DND-41 (cell line): Measurements from ENCODE around the gene PSAP.
A peak's percentile ranks its signal among the peaks of the same experiment; 100 is the strongest.

ENCODE experiments used
- ATAC-seq: fragments of 200-7000 bp; cut with Tn5 transposase; 3 replicates; pipeline ENCODE4 v1.9.1; 2021; ENCODE audit warnings: low read depth; ENCODE audit not compliant: insufficient read depth
- DNase-seq: peaks from one replicate; pipeline ENCODE4 v3.0.0-alpha.2; 2020
- H2AFZ ChIP-seq: 2 replicates; pipeline ENCODE4 v1.6.0; 2012; ENCODE audit warnings: low read depth, low read length
- H3K27ac ChIP-seq: 2 replicates; pipeline ENCODE4 v1.5.1; 2012; ENCODE audit warnings: low read length, inconsistent platforms
- H3K27me3 ChIP-seq: fragments of 200-600 bp; sonication (generic); 2 replicates; pipeline ENCODE4 v1.6.0; 2012; ENCODE audit warnings: low read length, mild to moderate bottlenecking, inconsistent platforms; ENCODE audit not compliant: insufficient read depth, poor library complexity
- H3K36me3 ChIP-seq: 2 replicates; pipeline ENCODE4 v1.5.1; 2012; ENCODE audit warnings: low read length, inconsistent platforms; ENCODE audit not compliant: insufficient read depth
- H3K4me1 ChIP-seq: 2 replicates; pipeline ENCODE4 v1.5.1; 2012; ENCODE audit warnings: mild to moderate bottlenecking, low read length; ENCODE audit not compliant: insufficient read depth
- H3K4me2 ChIP-seq: 2 replicates; pipeline ENCODE4 v1.6.0; 2012; ENCODE audit warnings: mild to moderate bottlenecking, moderate library complexity, low read length, inconsistent platforms; ENCODE audit not compliant: insufficient read depth
- H3K4me3 ChIP-seq, 2 experiments: fragments of 200-600 bp in 1 of 2; shearing (Covaris generic) in 1 of 2; 2 replicates each; pipeline ENCODE4 v1.5.1; 2012 to 2016; ENCODE audit warnings: inconsistent platforms in 2 of 2, low read length in 2 of 2, mild to moderate bottlenecking in 2 of 2, low read depth in 1 of 2, moderate library complexity in 1 of 2
- H3K79me2 ChIP-seq: 2 replicates; pipeline ENCODE4 v1.6.0; 2012; ENCODE audit warnings: low read length, inconsistent platforms; ENCODE audit not compliant: insufficient read depth
- H3K9ac ChIP-seq: 2 replicates; pipeline ENCODE4 v1.6.0; 2012; ENCODE audit warnings: low read depth, mild to moderate bottlenecking, inconsistent platforms, low read length, moderate library complexity
- H3K9me3 ChIP-seq: 2 replicates; pipeline ENCODE4 v1.5.1; 2012; ENCODE audit warnings: low read length, moderate library complexity, mild to moderate bottlenecking, inconsistent platforms; ENCODE audit not compliant: insufficient read depth, severe bottlenecking
- H4K20me1 ChIP-seq: 2 replicates; pipeline ENCODE4 v1.6.0; 2012; ENCODE audit warnings: low read length; ENCODE audit not compliant: insufficient read depth
- CTCF ChIP-seq: IDR thresholded peaks from 2 replicates; pipeline ENCODE4 v1.5.1; 2012; ENCODE audit warnings: borderline replicate concordance, low read length, moderate library complexity, mild to moderate bottlenecking; ENCODE audit not compliant: poor library complexity, severe bottlenecking; ENCODE audit errors: extremely low read depth
- EZH2 ChIP-seq: IDR thresholded peaks from 3 replicates; pipeline ENCODE4 v1.6.1; 2012; ENCODE audit warnings: borderline replicate concordance, low read depth, mild to moderate bottlenecking, moderate library complexity, low read length, inconsistent platforms; ENCODE audit not compliant: severe bottlenecking

Gene PSAP

GRCh38 chr10:71836596-71836974, 14.5 kb downstream of the PSAP start:
- Histone ChIP-seq H3K27ac (peak overlapping the region; percentile 64), H3K36me3 (peaks cover 64% of the 10 kb centered on the region), H3K4me3 (no peak overlapping the region), H3K27me3 (no peaks in the 10 kb centered on the region), H3K4me1 (peaks cover 40% of the 10 kb centered on the region), H3K9ac (no peak overlapping the region), H3K4me2 (peak overlapping the region; percentile 9; the same call in 1 of the 2 replicates), H4K20me1 (peaks cover 94% of the 10 kb centered on the region), H3K79me2 (peaks cover 99% of the 10 kb centered on the region), H3K9me3 (no peaks in the 10 kb centered on the region), H2AFZ (no peak overlapping the region)
- no peak for ATAC-seq
- TF ChIP-seq CTCF (no peak), EZH2 (no peak)
- no peak for DNase-seq

GRCh38 chr10:71835671-71836595, 15.1 kb downstream of the PSAP start:
- H3K4me1 ChIP-seq = peaks cover 33% of the 10 kb centered on the region
- DNase-seq = peak; percentile 62
- no peaks in the 10 kb centered on the region for H3K9me3 ChIP-seq
- H2AFZ ChIP-seq = no peak overlapping the region
- no peak overlapping the region for H3K4me3 ChIP-seq
- peaks cover 99% of the 10 kb centered on the region for H3K79me2 ChIP-seq
- H4K20me1 ChIP-seq = peaks cover 94% of the 10 kb centered on the region
- TF ChIP-seq CTCF (no peak), EZH2 (no peak)
- H3K4me2 ChIP-seq = no peak overlapping the region
- ATAC-seq = peak; percentile 65
- no peak overlapping the region for H3K9ac ChIP-seq
- no peaks in the 10 kb centered on the region for H3K27me3 ChIP-seq
- peaks cover 65% of the 10 kb centered on the region for H3K36me3 ChIP-seq
- H3K27ac ChIP-seq = peak overlapping the region; percentile 64

- no peak overlapping the region for H3K4me3 ChIP-seq
- TF ChIP-seq EZH2 = no peak
- TF ChIP-seq CTCF = no peak
- H3K9me3 ChIP-seq = no peaks in the 10 kb centered on the region
- H3K4me2 ChIP-seq = no peak overlapping the region
- H3K27ac ChIP-seq = no peak overlapping the region
- peaks cover 79% of the 10 kb centered on the region for H3K36me3 ChIP-seq
- DNase-seq (no peak), ATAC-seq (no peak)
- no peak overlapping the region for H3K9ac ChIP-seq
- H3K27me3 ChIP-seq = no peaks in the 10 kb centered on the region
- H3K4me1 ChIP-seq = peaks cover 24% of the 10 kb centered on the region
- no peak overlapping the region for H2AFZ ChIP-seq
- H3K79me2 ChIP-seq = peaks cover 94% of the 10 kb centered on the region
- H4K20me1 ChIP-seq = peaks cover 89% of the 10 kb centered on the region
Measured at GRCh38 chr10:71834343-71834674, 16.7 kb downstream of the PSAP start.
